Chondrocyte (in vitro differentiated cells): Measurements from ENCODE around the gene SFXN2. TPM values are rescaled to one million over a fixed set of nuclear protein-coding genes. Genes with fewer than 3 reads are reported as not detected.

ENCODE experiments used
- DNase-seq: peaks from one replicate; pipeline ENCODE4 v3.0.0; 2021; ENCODE audit warnings: mixed read lengths, low spot score
- H3K27ac Mint-ChIP-seq: one replicate; pipeline ENCODE4 v1.8.0; 2021; ENCODE audit warnings: mild to moderate bottlenecking, moderate library complexity, mixed read lengths; ENCODE audit not compliant: unreplicated experiment
- H3K27me3 Mint-ChIP-seq: 2 replicates; pipeline ENCODE4 v1.8.0; 2021; ENCODE audit warnings: low read depth, mixed read lengths
- H3K36me3 Mint-ChIP-seq: 2 replicates; pipeline ENCODE4 v1.8.0; 2021; ENCODE audit warnings: low read depth, mixed read lengths
- H3K4me1 Mint-ChIP-seq: 2 replicates; pipeline ENCODE4 v1.8.0; 2021; ENCODE audit warnings: low read depth, mild to moderate bottlenecking, mixed read lengths
- H3K4me3 Mint-ChIP-seq: one replicate; pipeline ENCODE4 v1.8.0; 2021; ENCODE audit warnings: mild to moderate bottlenecking, moderate library complexity, mixed read lengths; ENCODE audit not compliant: unreplicated experiment
- H3K9me3 Mint-ChIP-seq: 2 replicates; pipeline ENCODE4 v1.8.0; 2021; ENCODE audit warnings: low read depth, mixed read lengths
- total RNA-seq: library from RNA; stranded (reverse); gene quantifications from 3 replicates; pipeline ENCODE4 v1.2.1, GENCODE V29; 2021
- TF ChIP-seq, protein P1 (sequence below): fragments of 200-600 bp; sonication (generic); IDR thresholded peaks from 2 replicates; pipeline ENCODE4 v1.5.0; 2021; ENCODE audit warnings: antibody characterized with exemption, mild to moderate bottlenecking, moderate library complexity

Gene SFXN2
- total RNA-seq, 1 donor from 2014 or later: 4.0 TPM

DNA sequence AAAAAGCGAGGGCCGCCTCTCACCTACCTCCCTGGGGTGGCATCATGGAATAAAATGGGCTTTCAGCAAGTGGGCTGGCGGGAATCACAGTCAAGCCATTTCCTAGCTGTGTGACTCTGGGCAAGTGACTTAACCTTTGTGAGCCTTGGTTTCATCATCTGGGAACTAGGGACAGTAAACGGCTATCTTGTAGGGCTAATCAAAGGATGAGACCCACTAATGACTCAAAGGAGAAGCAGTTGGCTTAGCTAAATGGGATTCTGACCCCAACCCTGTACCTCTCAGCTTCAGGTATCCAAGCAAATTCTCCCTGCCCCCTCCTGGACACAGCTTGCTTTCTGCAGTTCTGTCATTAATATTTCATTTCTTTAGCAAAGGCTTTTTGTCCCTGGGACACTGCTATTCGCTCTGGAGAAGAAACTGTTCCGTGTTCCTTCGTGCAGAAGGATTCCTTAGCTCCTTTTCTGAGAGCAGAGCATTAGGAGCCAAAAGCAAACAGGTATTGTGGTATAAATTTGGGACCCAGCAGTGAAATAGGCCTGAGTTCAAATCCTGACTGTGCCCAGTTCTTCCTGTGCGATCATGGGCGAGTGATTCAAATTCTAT is 44.3 kb upstream of the SFXN2 start:
- TF ChIP-seq, protein P1, sequence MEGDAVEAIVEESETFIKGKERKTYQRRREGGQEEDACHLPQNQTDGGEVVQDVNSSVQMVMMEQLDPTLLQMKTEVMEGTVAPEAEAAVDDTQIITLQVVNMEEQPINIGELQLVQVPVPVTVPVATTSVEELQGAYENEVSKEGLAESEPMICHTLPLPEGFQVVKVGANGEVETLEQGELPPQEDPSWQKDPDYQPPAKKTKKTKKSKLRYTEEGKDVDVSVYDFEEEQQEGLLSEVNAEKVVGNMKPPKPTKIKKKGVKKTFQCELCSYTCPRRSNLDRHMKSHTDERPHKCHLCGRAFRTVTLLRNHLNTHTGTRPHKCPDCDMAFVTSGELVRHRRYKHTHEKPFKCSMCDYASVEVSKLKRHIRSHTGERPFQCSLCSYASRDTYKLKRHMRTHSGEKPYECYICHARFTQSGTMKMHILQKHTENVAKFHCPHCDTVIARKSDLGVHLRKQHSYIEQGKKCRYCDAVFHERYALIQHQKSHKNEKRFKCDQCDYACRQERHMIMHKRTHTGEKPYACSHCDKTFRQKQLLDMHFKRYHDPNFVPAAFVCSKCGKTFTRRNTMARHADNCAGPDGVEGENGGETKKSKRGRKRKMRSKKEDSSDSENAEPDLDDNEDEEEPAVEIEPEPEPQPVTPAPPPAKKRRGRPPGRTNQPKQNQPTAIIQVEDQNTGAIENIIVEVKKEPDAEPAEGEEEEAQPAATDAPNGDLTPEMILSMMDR: peak; percentile 6
- no peak for DNase-seq
- Mint-ChIP-seq H3K36me3 (no peaks in the 10 kb centered on the region), H3K27me3 (no peaks in the 10 kb centered on the region), H3K27ac (no peak overlapping the region), H3K4me3 (no peak overlapping the region), H3K4me1 (peaks cover 40% of the 10 kb centered on the region), H3K9me3 (no peaks in the 10 kb centered on the region)

DNA sequence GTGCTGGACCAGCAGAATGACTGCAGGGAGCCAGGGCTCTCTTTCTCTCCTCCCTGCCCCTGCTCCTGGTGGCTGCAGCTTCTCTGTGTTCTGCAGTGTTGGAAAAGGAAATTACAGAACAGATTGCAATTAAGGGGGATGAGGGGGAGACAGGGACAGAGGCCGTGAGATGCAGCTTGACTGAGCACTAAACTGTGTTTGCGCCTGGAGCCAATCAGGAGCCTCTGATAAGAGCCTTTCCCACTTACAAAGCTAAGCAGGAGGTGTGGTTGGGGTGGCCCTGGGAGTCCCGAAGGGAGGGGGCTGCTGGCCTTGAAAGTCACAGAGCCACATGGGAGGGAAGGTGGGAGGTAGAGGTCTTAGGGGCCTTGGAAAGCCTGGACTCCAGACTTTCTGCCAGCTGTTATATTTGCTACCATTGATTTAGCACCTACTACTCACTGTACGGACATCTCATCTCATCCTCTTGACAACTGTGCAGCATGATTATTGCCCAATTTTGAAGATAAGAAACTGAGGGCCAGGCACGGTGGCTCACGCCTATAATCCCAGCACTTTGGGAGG is 43.5 kb upstream of the SFXN2 start:
- TF ChIP-seq, protein P1: no peak
- Mint-ChIP-seq H3K27ac (no peak overlapping the region), H3K4me3 (no peak overlapping the region), H3K36me3 (no peaks in the 10 kb centered on the region), H3K27me3 (no peaks in the 10 kb centered on the region), H3K9me3 (no peaks in the 10 kb centered on the region), H3K4me1 (peaks cover 48% of the 10 kb centered on the region)
- DNase-seq: no peak

DNA sequence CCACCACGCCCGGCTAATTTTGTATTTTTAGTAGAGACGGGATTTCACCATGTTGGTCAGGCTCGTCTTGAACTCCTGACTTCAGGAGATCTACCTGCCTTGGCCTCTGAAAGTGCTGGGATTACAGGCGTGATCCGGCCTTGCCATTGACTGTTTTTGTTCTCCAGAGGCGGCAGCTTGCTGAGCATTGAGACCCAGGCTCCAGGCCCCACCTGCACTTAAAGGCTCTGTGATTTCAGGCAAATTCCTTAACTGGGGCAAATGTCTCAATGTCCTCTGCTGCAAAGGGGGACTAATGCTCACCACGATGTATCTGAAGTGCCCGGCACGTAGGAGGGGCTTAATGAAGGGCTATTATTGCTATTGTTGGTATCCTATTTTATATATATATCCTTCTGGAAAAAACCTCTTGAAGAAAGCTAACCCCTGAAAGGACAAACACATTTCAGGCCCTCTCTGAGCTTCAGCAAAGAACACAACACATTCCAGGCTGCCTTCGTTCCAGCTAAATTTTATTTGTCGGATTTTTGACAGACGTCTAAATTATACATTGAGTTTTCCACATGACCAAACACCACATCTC is 41.1 kb upstream of the SFXN2 start:
- Mint-ChIP-seq H3K9me3 (no peaks in the 10 kb centered on the region), H3K27ac (peak overlapping the region; percentile 99), H3K4me1 (peaks cover 72% of the 10 kb centered on the region), H3K4me3 (peak overlapping the region; percentile 67), H3K36me3 (no peaks in the 10 kb centered on the region), H3K27me3 (no peaks in the 10 kb centered on the region)
- TF ChIP-seq, protein P1: no peak
- no peak for DNase-seq

DNA sequence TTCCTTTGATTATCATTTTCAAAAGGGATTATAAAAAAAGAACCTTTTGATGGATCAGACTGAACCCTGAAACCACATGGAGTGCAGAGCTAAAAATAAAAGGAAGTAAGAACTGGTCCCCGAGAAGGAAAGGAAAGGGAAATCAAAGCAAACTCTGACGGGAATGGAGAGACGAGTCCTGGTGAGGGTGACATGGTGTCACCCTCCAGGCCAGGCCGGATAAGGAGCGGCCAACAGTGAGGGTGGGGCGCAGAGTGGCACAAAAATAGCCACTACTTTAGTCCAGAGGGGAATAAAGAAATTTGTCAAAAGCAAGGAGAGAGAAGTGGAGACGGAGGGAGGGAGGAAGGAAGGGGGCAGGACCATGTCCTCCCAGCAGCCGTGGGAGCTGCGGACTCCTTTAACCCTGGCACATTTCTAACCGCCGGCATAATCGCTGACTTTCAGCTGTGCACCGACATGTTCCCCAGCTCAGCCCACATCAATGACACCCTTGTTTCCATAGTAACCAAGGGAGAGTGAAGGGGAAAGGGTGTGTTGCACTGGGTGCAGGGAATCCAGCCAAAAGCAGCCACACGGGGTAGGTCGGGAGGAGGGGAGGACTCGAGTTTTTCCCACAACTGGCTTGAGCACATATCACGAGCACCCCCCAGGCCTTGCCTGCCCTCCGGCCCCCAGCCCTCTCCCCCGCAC is 40.5 kb upstream of the SFXN2 start:
- peak overlapping the region; percentile 67 for H3K4me3 Mint-ChIP-seq
- DNase-seq: no peak
- peaks cover 76% of the 10 kb centered on the region for H3K4me1 Mint-ChIP-seq
- no peaks in the 10 kb centered on the region for H3K9me3 Mint-ChIP-seq
- H3K27me3 Mint-ChIP-seq: no peaks in the 10 kb centered on the region
- TF ChIP-seq, protein P1: no peak
- no peaks in the 10 kb centered on the region for H3K36me3 Mint-ChIP-seq
- peak overlapping the region; percentile 99 for H3K27ac Mint-ChIP-seq

DNA sequence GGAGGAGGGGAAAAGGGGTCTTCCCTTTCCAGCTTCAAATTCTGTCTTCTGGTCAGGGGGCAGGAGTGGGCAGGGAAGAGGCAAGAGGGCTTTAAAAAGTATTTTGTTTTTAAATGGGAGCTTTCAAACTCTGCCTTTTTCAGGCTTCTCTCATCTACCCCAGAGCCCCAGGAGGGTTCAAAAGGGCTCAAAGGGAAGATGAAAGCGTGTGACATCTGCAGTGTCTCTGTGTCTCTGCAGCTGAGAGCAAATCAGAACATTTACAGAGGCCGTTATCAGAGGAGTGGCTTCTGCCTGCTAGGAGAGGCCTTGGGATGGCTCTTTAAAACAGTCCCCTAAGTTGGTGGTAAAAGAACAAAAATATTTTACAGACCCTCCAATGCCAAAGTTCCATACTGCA is 39.9 kb upstream of the SFXN2 start:
- Mint-ChIP-seq H3K36me3 (no peaks in the 10 kb centered on the region), H3K27me3 (no peaks in the 10 kb centered on the region), H3K4me1 (peaks cover 75% of the 10 kb centered on the region), H3K27ac (peak overlapping the region; percentile 99), H3K4me3 (peak overlapping the region; percentile 41), H3K9me3 (no peaks in the 10 kb centered on the region)
- no peak for DNase-seq
- TF ChIP-seq, protein P1: no peak
